Measurements from ENCODE around the gene PRDM16.

- TF ChIP-seq, protein P1, sequence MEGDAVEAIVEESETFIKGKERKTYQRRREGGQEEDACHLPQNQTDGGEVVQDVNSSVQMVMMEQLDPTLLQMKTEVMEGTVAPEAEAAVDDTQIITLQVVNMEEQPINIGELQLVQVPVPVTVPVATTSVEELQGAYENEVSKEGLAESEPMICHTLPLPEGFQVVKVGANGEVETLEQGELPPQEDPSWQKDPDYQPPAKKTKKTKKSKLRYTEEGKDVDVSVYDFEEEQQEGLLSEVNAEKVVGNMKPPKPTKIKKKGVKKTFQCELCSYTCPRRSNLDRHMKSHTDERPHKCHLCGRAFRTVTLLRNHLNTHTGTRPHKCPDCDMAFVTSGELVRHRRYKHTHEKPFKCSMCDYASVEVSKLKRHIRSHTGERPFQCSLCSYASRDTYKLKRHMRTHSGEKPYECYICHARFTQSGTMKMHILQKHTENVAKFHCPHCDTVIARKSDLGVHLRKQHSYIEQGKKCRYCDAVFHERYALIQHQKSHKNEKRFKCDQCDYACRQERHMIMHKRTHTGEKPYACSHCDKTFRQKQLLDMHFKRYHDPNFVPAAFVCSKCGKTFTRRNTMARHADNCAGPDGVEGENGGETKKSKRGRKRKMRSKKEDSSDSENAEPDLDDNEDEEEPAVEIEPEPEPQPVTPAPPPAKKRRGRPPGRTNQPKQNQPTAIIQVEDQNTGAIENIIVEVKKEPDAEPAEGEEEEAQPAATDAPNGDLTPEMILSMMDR (optimal IDR thresholded peaks at IDR 0.05 in 1 of 3, IDR thresholded peaks at IDR 0.05 in 1 of 3, conservative IDR thresholded peaks at IDR 0.05 in 1 of 3; ENCODE audit: extremely low read depth in 1 of 3, insufficient read depth in 2 of 3, low read length in 3 of 3), result no peak
- no peak for TF ChIP-seq EZH2 (IDR thresholded peaks at IDR 0.05; ENCODE audit: low read length)
These were observed 310.9 kb downstream of the PRDM16 start for GRCh38 chr1:3379934-3380333.
